Nephron progenitor cell (in vitro differentiated cells): Measurements from ENCODE around the gene PPP1R17.

ENCODE experiments used
- DNase-seq: peaks from one replicate; pipeline ENCODE4 v3.0.0; 2021
- H3K27ac Mint-ChIP-seq: 2 replicates; pipeline ENCODE4 v1.8.0; 2021; ENCODE audit warnings: mild to moderate bottlenecking, moderate library complexity, mixed read lengths
- H3K27me3 Mint-ChIP-seq: 2 replicates; pipeline ENCODE4 v1.8.0; 2021; ENCODE audit warnings: mild to moderate bottlenecking, low read depth, mixed read lengths; ENCODE audit not compliant: poor library complexity
- H3K36me3 Mint-ChIP-seq: 2 replicates; pipeline ENCODE4 v1.8.0; 2021; ENCODE audit warnings: low read depth, mixed read lengths
- H3K4me1 Mint-ChIP-seq: 2 replicates; pipeline ENCODE4 v1.8.0; 2021; ENCODE audit warnings: mixed read lengths
- H3K4me3 Mint-ChIP-seq: 2 replicates; pipeline ENCODE4 v1.8.0; 2021; ENCODE audit warnings: mild to moderate bottlenecking, moderate library complexity, mixed read lengths
- H3K9me3 Mint-ChIP-seq: 2 replicates; pipeline ENCODE4 v1.8.0; 2021; ENCODE audit warnings: mild to moderate bottlenecking, moderate library complexity, mixed read lengths
- CTCF ChIP-seq: fragments of 200-600 bp; sonication (generic); IDR thresholded peaks from 2 replicates; pipeline ENCODE4 v1.5.0; 2021; ENCODE audit warnings: antibody characterized with exemption

The PPP1R17 gene

GRCh38 chr7:31690935-31691334 is 3.9 kb downstream of the PPP1R17 start:
- Mint-ChIP-seq H3K4me3 (no peak overlapping the region), H3K27ac (no peak overlapping the region), H3K36me3 (no peaks in the 10 kb centered on the region), H3K4me1 (peaks cover 55% of the 10 kb centered on the region), H3K9me3 (no peaks in the 10 kb centered on the region), H3K27me3 (peaks cover 3% of the 10 kb centered on the region)
- TF ChIP-seq CTCF: no peak
- DNase-seq: no peak

- Mint-ChIP-seq H3K4me1 (peaks cover 56% of the 10 kb centered on the region), H3K36me3 (no peaks in the 10 kb centered on the region), H3K9me3 (no peaks in the 10 kb centered on the region), H3K4me3 (no peak overlapping the region), H3K27me3 (peaks cover 3% of the 10 kb centered on the region), H3K27ac (peak overlapping the region; percentile 68)
- peak; percentile 14 for DNase-seq
- TF ChIP-seq CTCF: no peak
Observed at GRCh38 chr7:31692451-31692850, 5.4 kb downstream of the PPP1R17 start.

GRCh38 chr7:31692871-31693270 is 5.9 kb downstream of the PPP1R17 start:
- Mint-ChIP-seq H3K27me3 (peaks cover 3% of the 10 kb centered on the region), H3K4me1 (peaks cover 56% of the 10 kb centered on the region), H3K27ac (no peak overlapping the region), H3K4me3 (no peak overlapping the region), H3K36me3 (no peaks in the 10 kb centered on the region), H3K9me3 (no peaks in the 10 kb centered on the region)
- DNase-seq: no peak
- TF ChIP-seq CTCF: no peak

- Mint-ChIP-seq H3K36me3 (peaks cover 2% of the 10 kb centered on the region), H3K27ac (no peak overlapping the region), H3K27me3 (no peaks in the 10 kb centered on the region), H3K4me1 (peaks cover 36% of the 10 kb centered on the region), H3K9me3 (peaks cover 8% of the 10 kb centered on the region), H3K4me3 (no peak overlapping the region)
- no peak for DNase-seq
- no peak for TF ChIP-seq CTCF
Observed at GRCh38 chr7:31695859-31696614, 9.0 kb downstream of the PPP1R17 start.

GRCh38 chr7:31699050-31699449 is 12.0 kb downstream of the PPP1R17 start:
- no peaks in the 10 kb centered on the region for H3K27me3 Mint-ChIP-seq
- H3K27ac Mint-ChIP-seq: no peak overlapping the region
- H3K4me1 Mint-ChIP-seq: peaks cover 26% of the 10 kb centered on the region
- peaks cover 6% of the 10 kb centered on the region for H3K36me3 Mint-ChIP-seq
- H3K4me3 Mint-ChIP-seq: no peak overlapping the region
- TF ChIP-seq CTCF: no peak
- H3K9me3 Mint-ChIP-seq: peaks cover 12% of the 10 kb centered on the region
- no peak for DNase-seq

GRCh38 chr7:31702354-31702753 is 15.3 kb downstream of the PPP1R17 start:
- no peak overlapping the region for H3K27ac Mint-ChIP-seq
- no peak overlapping the region for H3K4me3 Mint-ChIP-seq
- peaks cover 12% of the 10 kb centered on the region for H3K9me3 Mint-ChIP-seq
- H3K36me3 Mint-ChIP-seq: peaks cover 6% of the 10 kb centered on the region
- TF ChIP-seq CTCF: no peak
- no peak for DNase-seq
- no peaks in the 10 kb centered on the region for H3K27me3 Mint-ChIP-seq
- peaks cover 9% of the 10 kb centered on the region for H3K4me1 Mint-ChIP-seq
